K562 (cell line): Measurements from ENCODE around the gene SPINT2. TPM values are rescaled to one million over a fixed set of nuclear protein-coding genes. Genes with fewer than 3 reads are reported as not detected.

ENCODE experiments used
- ARHGAP35 ChIP-seq: fragments of 450-650 bp; IDR thresholded peaks from 2 replicates; pipeline ENCODE4 v1.6.1; 2018; ENCODE audit not compliant: partially characterized antibody
- ATF7 ChIP-seq: fragments of 450-650 bp; IDR thresholded peaks from 2 replicates; pipeline ENCODE4 v1.7.1; 2014; ENCODE audit warnings: mild to moderate bottlenecking, moderate library complexity
- E2F3 ChIP-seq: fragments of 250-450 bp; sonication (Bioruptor Pico); IDR thresholded peaks from 2 replicates; pipeline ENCODE4 v1.4.0; 2020; ENCODE audit warnings: mild to moderate bottlenecking
- ETV1 ChIP-seq: fragments of 450-650 bp; conservative IDR thresholded peaks from 2 replicates; pipeline ENCODE4 v1.6.1; 2016; ENCODE audit warnings: missing genetic modification characterization, control low read depth, low read depth, missing compliant biosample characterization
- ETV5 ChIP-seq: sonication (generic); formaldehyde crosslinking; IDR thresholded peaks from 2 replicates; pipeline ENCODE4 v1.4.0; 2020; ENCODE audit warnings: low read depth, mild to moderate bottlenecking, missing genetic modification reagents
- FIP1L1 ChIP-seq: fragments of 200-400 bp; formaldehyde crosslinking; IDR thresholded peaks from 2 replicates; pipeline ENCODE4 v1.6.1; 2018; ENCODE audit warnings: mild to moderate bottlenecking, low read depth, low read length; ENCODE audit not compliant: poor library complexity, severe bottlenecking
- GATAD2A ChIP-seq: fragments of 450-650 bp; IDR thresholded peaks from 2 replicates; pipeline ENCODE4 v1.6.1; 2017
- MAZ ChIP-seq, 2 experiments: fragments of 450-650 bp in 1 of 2; sonication (generic) in 1 of 2; formaldehyde crosslinking; IDR thresholded peaks in 1 of 2; conservative IDR thresholded peaks in 1 of 2; 2 replicates each; pipeline versions ENCODE4 v1.4.0 to v1.5.0; 2020; ENCODE audit warnings: mild to moderate bottlenecking in 1 of 2, missing genetic modification reagents in 1 of 2
- MTA3 ChIP-seq: fragments of 450-650 bp; formaldehyde crosslinking; IDR thresholded peaks from 2 replicates; pipeline ENCODE4 v1.6.1; 2017; ENCODE audit warnings: mild to moderate bottlenecking, borderline replicate concordance
- NFYB ChIP-seq: IDR thresholded peaks from 2 replicates; pipeline ENCODE4 v1.6.1; 2011; ENCODE audit warnings: mild to moderate bottlenecking, moderate library complexity; ENCODE audit not compliant: insufficient read length; ENCODE audit errors: extremely low read depth
- NRF1 ChIP-seq, 2 experiments: fragments of 450-650 bp; IDR thresholded peaks in 1 of 2; conservative IDR thresholded peaks in 1 of 2; 2 replicates each; pipeline ENCODE4 v1.6.1; 2014; ENCODE audit warnings: mild to moderate bottlenecking in 2 of 2
- PRMT5 ChIP-seq: sonication (generic); formaldehyde crosslinking; IDR thresholded peaks from 2 replicates; pipeline ENCODE4 v1.5.0; 2020; ENCODE audit warnings: missing genetic modification reagents
- PTTG1 ChIP-seq: fragments of 450-650 bp; IDR thresholded peaks from 2 replicates; pipeline ENCODE4 v1.6.1; 2016; ENCODE audit warnings: low read depth, mild to moderate bottlenecking, missing genetic modification characterization, missing compliant biosample characterization
- RB1 ChIP-seq: fragments of 450-650 bp; IDR thresholded peaks from 2 replicates; pipeline ENCODE4 v1.6.1; 2017; ENCODE audit warnings: low read depth, mild to moderate bottlenecking
- RBFOX2 ChIP-seq: fragments of 200-400 bp; formaldehyde crosslinking; IDR thresholded peaks from 2 replicates; pipeline ENCODE4 v1.6.1; 2017; ENCODE audit warnings: low read depth, mild to moderate bottlenecking, low read length, moderate library complexity
- TRIM24 ChIP-seq, 2 experiments: fragments of 450-650 bp; IDR thresholded peaks; 2 replicates each; pipeline ENCODE4 v1.6.1; 2016
- ZNF445 ChIP-seq: fragments of 250-450 bp; sonication (Bioruptor Pico); IDR thresholded peaks from 2 replicates; pipeline ENCODE4 v1.4.0; 2020; ENCODE audit warnings: low read depth, mild to moderate bottlenecking, moderate library complexity
- ZNF76 ChIP-seq: fragments of 250-450 bp; sonication (Bioruptor Pico); IDR thresholded peaks from 2 replicates; pipeline ENCODE4 v1.4.0; 2020; ENCODE audit warnings: mild to moderate bottlenecking, moderate library complexity, borderline replicate concordance
- polyA plus RNA-seq, 8 experiments: library from polyadenylated mRNA; depleted of rRNA in 4 of 8; stranded (reverse) in 5 of 8; unstranded in 3 of 8; fragments of >200 nt; fragmentation: Nextera tagmentation in 2 of 8; fragmentation: Illumina TruSeq in 1 of 8; extraction: Ambion mirVana in 2 of 8; extraction: Trizol in 1 of 8; gene quantifications; 2 replicates each; pipeline versions ENCODE4 v1.2.1 to v1.2.3, GENCODE V29; 2011 to 2014; ENCODE audit warnings: inconsistent platforms in 1 of 8, missing spikeins in 1 of 8
- total RNA-seq, 7 experiments: library from RNA; depleted of rRNA in 6 of 7; stranded (reverse); fragments of >200 nt in 6 of 7; fragmentation: Illumina TruSeq in 2 of 7; extraction: Trizol in 2 of 7; gene quantifications; 2 replicates each; pipeline versions ENCODE4 v1.2.1 to v1.2.3, GENCODE V29; 2011 to 2021; ENCODE audit warnings: low replicate concordance in 1 of 7
- TF ChIP-seq, protein P1 (sequence below): sonication (generic); formaldehyde crosslinking; IDR thresholded peaks from 2 replicates; pipeline ENCODE4 v1.8.1; 2023; ENCODE audit warnings: mild to moderate bottlenecking, missing genetic modification reagents
- TF ChIP-seq, protein P2 (sequence below): fragments of 250-450 bp; sonication (Bioruptor Pico); IDR thresholded peaks from 2 replicates; pipeline ENCODE4 v1.8.0; 2022; ENCODE audit warnings: inconsistent platforms, mild to moderate bottlenecking, moderate library complexity, borderline replicate concordance
- TF ChIP-seq, protein P3 (sequence below), 2 experiments: IDR thresholded peaks; 2 replicates each; pipeline ENCODE4 v1.6.1; 2011; ENCODE audit warnings: borderline replicate concordance in 1 of 2, control low read depth in 1 of 2, low read depth in 1 of 2, low read length in 1 of 2, mild to moderate bottlenecking in 1 of 2, mixed read lengths in 1 of 2, moderate library complexity in 1 of 2; ENCODE audit not compliant: insufficient read depth in 1 of 2, insufficient read length in 1 of 2, poor library complexity in 1 of 2, severe bottlenecking in 1 of 2; ENCODE audit errors: extremely low read depth in 1 of 2
- TF ChIP-seq, protein P4 (sequence below): fragments of 450-650 bp; formaldehyde crosslinking; IDR thresholded peaks from 2 replicates; pipeline ENCODE4 v1.4.0; 2022; ENCODE audit warnings: missing genetic modification characterization

The SPINT2 gene
- total and polyA plus RNA-seq, 9 of the 15 experiments (the other 6 are each of a cell fraction or from before 2014, with no cell fraction given) = 0.65 to 4.5 (median 3.4) TPM

DNA sequence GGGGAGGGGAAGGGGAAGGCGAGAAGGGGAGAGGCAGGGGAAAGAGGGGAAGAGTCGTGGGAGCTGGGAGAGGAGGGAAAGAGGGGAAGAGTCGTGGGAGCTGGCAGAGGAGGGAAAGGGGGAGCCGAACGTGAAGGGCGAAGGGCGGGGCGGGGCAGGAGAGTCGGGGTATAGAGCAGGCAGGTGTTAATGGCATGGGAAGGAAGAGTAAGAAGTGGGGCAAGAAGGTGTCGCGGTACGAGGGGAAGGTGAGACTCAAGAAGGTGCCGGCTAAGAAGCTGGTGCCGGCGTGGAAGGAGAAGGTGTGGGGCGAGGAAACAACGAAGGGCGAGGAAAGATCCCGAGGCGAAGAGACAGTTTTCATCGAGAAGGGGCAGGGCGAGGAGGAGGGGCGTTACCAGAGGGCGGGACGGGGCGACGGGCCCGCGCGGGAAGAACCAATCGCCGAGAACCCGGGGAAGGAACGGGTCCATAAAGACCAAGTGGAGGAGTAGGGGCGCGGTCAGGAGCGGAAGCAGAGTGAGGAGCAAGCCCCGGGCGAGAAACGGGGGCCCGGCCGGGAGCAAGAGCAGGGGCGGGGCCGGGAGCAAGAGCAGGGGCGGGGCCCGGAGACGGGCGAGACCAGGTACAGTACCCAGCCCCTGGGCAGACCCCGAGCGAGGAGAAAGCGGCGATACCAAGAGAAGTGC, 71.7 kb downstream of the SPINT2 start (continued):
- TF ChIP-seq, protein P1, sequence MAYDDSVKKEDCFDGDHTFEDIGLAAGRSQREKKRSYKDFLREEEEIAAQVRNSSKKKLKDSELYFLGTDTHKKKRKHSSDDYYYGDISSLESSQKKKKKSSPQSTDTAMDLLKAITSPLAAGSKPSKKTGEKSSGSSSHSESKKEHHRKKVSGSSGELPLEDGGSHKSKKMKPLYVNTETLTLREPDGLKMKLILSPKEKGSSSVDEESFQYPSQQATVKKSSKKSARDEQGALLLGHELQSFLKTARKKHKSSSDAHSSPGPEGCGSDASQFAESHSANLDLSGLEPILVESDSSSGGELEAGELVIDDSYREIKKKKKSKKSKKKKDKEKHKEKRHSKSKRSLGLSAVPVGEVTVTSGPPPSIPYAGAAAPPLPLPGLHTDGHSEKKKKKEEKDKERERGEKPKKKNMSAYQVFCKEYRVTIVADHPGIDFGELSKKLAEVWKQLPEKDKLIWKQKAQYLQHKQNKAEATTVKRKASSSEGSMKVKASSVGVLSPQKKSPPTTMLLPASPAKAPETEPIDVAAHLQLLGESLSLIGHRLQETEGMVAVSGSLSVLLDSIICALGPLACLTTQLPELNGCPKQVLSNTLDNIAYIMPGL (CRISPR knock-in tag) = no peak
- TF ChIP-seq PRMT5 (CRISPR knock-in tag) = no peak
- TF ChIP-seq ARHGAP35 = peak; percentile 37
- TF ChIP-seq, protein P2, sequence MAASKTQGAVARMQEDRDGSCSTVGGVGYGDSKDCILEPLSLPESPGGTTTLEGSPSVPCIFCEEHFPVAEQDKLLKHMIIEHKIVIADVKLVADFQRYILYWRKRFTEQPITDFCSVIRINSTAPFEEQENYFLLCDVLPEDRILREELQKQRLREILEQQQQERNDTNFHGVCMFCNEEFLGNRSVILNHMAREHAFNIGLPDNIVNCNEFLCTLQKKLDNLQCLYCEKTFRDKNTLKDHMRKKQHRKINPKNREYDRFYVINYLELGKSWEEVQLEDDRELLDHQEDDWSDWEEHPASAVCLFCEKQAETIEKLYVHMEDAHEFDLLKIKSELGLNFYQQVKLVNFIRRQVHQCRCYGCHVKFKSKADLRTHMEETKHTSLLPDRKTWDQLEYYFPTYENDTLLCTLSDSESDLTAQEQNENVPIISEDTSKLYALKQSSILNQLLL (CRISPR knock-in tag) = no peak
- peak; percentile 72 for TF ChIP-seq RBFOX2
- no peak for TF ChIP-seq ZNF76
- peak in 1 of 2 experiments; percentile 60; a peak in 3 of 4 replicates for TF ChIP-seq TRIM24 (IDR thresholded peaks at IDR 0.05)
- peak; percentile 35; the same call in 1 of the 2 replicates for TF ChIP-seq MTA3
- TF ChIP-seq PTTG1 (tag) = no peak
- peak; percentile 61; the same call in 1 of the 2 replicates for TF ChIP-seq GATAD2A
- peak; percentile 69; the same call in 1 of the 2 replicates for TF ChIP-seq ATF7
- TF ChIP-seq ZNF445 (CRISPR knock-in tag) = no peak
- TF ChIP-seq FIP1L1 = peak; percentile 7
- peak; percentile 45 for TF ChIP-seq ETV1
- TF ChIP-seq E2F3 (CRISPR knock-in tag) = 0 out of 2 replicates have a peak, but pooled peaks have one; percentile 22
- TF ChIP-seq, protein P3, sequence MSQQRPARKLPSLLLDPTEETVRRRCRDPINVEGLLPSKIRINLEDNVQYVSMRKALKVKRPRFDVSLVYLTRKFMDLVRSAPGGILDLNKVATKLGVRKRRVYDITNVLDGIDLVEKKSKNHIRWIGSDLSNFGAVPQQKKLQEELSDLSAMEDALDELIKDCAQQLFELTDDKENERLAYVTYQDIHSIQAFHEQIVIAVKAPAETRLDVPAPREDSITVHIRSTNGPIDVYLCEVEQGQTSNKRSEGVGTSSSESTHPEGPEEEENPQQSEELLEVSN (IDR thresholded peaks at IDR 0.05; ENCODE audit: borderline replicate concordance in 1 of 2, extremely low read depth in 1 of 2, insufficient read depth in 1 of 2, insufficient read length in 1 of 2, low read depth in 1 of 2, low read length in 1 of 2, poor library complexity in 1 of 2, severe bottlenecking in 1 of 2) = peak in 1 of 2 experiments; percentile 54
- TF ChIP-seq NFYB = peak; percentile 15
- TF ChIP-seq RB1 = peak; percentile 40; the same call in 1 of the 2 replicates
- TF ChIP-seq NRF1 (conservative IDR thresholded peaks at IDR 0.05 in 1 of 2, IDR thresholded peaks at IDR 0.05 in 1 of 2) = no peak; a peak in 1 of 4 replicates
- TF ChIP-seq, protein P4, sequence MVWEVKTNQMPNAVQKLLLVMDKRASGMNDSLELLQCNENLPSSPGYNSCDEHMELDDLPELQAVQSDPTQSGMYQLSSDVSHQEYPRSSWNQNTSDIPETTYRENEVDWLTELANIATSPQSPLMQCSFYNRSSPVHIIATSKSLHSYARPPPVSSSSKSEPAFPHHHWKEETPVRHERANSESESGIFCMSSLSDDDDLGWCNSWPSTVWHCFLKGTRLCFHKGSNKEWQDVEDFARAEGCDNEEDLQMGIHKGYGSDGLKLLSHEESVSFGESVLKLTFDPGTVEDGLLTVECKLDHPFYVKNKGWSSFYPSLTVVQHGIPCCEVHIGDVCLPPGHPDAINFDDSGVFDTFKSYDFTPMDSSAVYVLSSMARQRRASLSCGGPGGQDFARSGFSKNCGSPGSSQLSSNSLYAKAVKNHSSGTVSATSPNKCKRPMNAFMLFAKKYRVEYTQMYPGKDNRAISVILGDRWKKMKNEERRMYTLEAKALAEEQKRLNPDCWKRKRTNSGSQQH (CRISPR knock-in tag) = peak; percentile 92
- peak; percentile 78 to 89 for TF ChIP-seq MAZ (CRISPR knock-in tag; conservative IDR thresholded peaks at IDR 0.05 in 1 of 2, IDR thresholded peaks at IDR 0.05 in 1 of 2)
- TF ChIP-seq ETV5 = peak; percentile 69; the same call in 1 of the 2 replicates
